Upper lobe of right lung (tissue), 1 donor: ENCODE data around the gene CUL5. TPM values are rescaled to one million over a fixed set of nuclear protein-coding genes. Genes with fewer than 3 reads are reported as not detected.

ENCODE experiments used
- ATAC-seq: fragments of 200-7000 bp; cut with Tn5 transposase; one replicate; pipeline ENCODE4 v1.9.1; 2020; ENCODE audit warnings: mild to moderate bottlenecking, moderate library complexity
- DNase-seq: peaks from one replicate; pipeline ENCODE4 v3.0.0-alpha.2; 2020
- H3K27ac ChIP-seq: fragments of 200-600 bp; one replicate; pipeline ENCODE4 v1.8.0; 2022
- H3K27me3 ChIP-seq: fragments of 200-600 bp; one replicate; pipeline ENCODE4 v1.8.0; 2022; ENCODE audit warnings: mild to moderate bottlenecking
- H3K36me3 ChIP-seq: fragments of 200-600 bp; one replicate; pipeline ENCODE4 v1.8.0; 2022
- H3K4me1 ChIP-seq: fragments of 200-600 bp; one replicate; pipeline ENCODE4 v1.8.0; 2022
- H3K4me3 ChIP-seq: fragments of 200-600 bp; one replicate; pipeline ENCODE4 v1.8.0; 2022; ENCODE audit warnings: mild to moderate bottlenecking
- H3K9me3 ChIP-seq: fragments of 200-600 bp; one replicate; pipeline ENCODE4 v1.8.0; 2022
- CTCF ChIP-seq: fragments of 200-600 bp; IDR thresholded peaks from one replicate; pipeline ENCODE4 v1.8.0; 2022; ENCODE audit warnings: antibody characterized with exemption
- intact Hi-C: fragments of 100-400 bp; cut with DNase I; formaldehyde crosslinking; loops from one replicate; pipeline ENCODE4 v1.11.0; 2022
- total RNA-seq: library from RNA; stranded (reverse); fragmentation: NEBNext Ultra II Directional; extraction: Animal tissue kit (Norgen Biotek cat#: 25700); gene quantifications from one replicate; pipeline ENCODE4 v1.2.1, GENCODE V29; 2021
- donor health status: DM: no; HTN: yes; CAD: no; lungs with severe emphysema.

CUL5 gene
- total RNA-seq, 1 donor from 2014 or later: 37.9 TPM

- Histone ChIP-seq H3K4me1 (no peaks in the 10 kb centered on the region), H3K9me3 (no peaks in the 10 kb centered on the region), H3K4me3 (no peak overlapping the region), H3K27ac (no peak overlapping the region), H3K36me3 (peaks cover 56% of the 10 kb centered on the region), H3K27me3 (no peaks in the 10 kb centered on the region)
- DNase-seq: no peak
- ATAC-seq: no peak
- intact Hi-C loops: no loop called here
- TF ChIP-seq CTCF: no peak
These were observed 54.7 kb downstream of the CUL5 start for GRCh38 chr11:108063410-108063809.

- Histone ChIP-seq H3K27me3 (no peaks in the 10 kb centered on the region), H3K9me3 (no peaks in the 10 kb centered on the region), H3K4me1 (no peaks in the 10 kb centered on the region), H3K4me3 (no peak overlapping the region), H3K27ac (no peak overlapping the region), H3K36me3 (peaks cover 52% of the 10 kb centered on the region)
- DNase-seq: no peak
- intact Hi-C loops: no loop called here
- ATAC-seq: no peak
- no peak for TF ChIP-seq CTCF
These were observed 61.2 kb downstream of the CUL5 start for GRCh38 chr11:108069947-108070346.

GRCh38 chr11:108084811-108085210 is 76.1 kb downstream of the CUL5 start:
- no peaks in the 10 kb centered on the region for H3K27me3 ChIP-seq
- H3K4me1 ChIP-seq: no peaks in the 10 kb centered on the region
- DNase-seq (no peak), ATAC-seq (no peak)
- no peaks in the 10 kb centered on the region for H3K9me3 ChIP-seq
- peaks cover 57% of the 10 kb centered on the region for H3K36me3 ChIP-seq
- TF ChIP-seq CTCF: no peak
- intact Hi-C loops: no loop called here
- no peak overlapping the region for H3K4me3 ChIP-seq
- H3K27ac ChIP-seq: no peak overlapping the region

GRCh38 chr11:108085672-108086071 is 77.0 kb downstream of the CUL5 start:
- intact Hi-C loops: no loop called here
- Histone ChIP-seq H3K4me3 (no peak overlapping the region), H3K4me1 (no peaks in the 10 kb centered on the region), H3K27ac (no peak overlapping the region), H3K36me3 (peaks cover 57% of the 10 kb centered on the region), H3K27me3 (no peaks in the 10 kb centered on the region), H3K9me3 (no peaks in the 10 kb centered on the region)
- no peak for TF ChIP-seq CTCF
- DNase-seq (no peak), ATAC-seq (no peak)

GRCh38 chr11:108092134-108092533 is 83.4 kb downstream of the CUL5 start:
- Histone ChIP-seq H3K36me3 (peaks cover 59% of the 10 kb centered on the region), H3K27me3 (no peaks in the 10 kb centered on the region), H3K9me3 (no peaks in the 10 kb centered on the region), H3K4me3 (no peak overlapping the region), H3K4me1 (no peaks in the 10 kb centered on the region), H3K27ac (no peak overlapping the region)
- no peak for ATAC-seq
- intact Hi-C loops: no loop called here
- no peak for TF ChIP-seq CTCF
- DNase-seq: no peak
